Astrocyte (in vitro differentiated cells and primary cell): ENCODE measurements around the gene APOBEC4. TPM values are rescaled to one million over a fixed set of nuclear protein-coding genes. Genes with fewer than 3 reads are reported as not detected.

Source experiments
- DNase-seq: peaks from one replicate; pipeline ENCODE4 v3.0.0-alpha.2; 2010; ENCODE audit warnings: low read depth
- FAIRE-seq: peaks from 2 replicates; lab custom pipeline; 2011; peaks lifted over from hg19 to GRCh38; lab: Jason Lieb, UNC
- H2AFZ ChIP-seq: 2 replicates; pipeline ENCODE4 v1.6.0; 2012; ENCODE audit warnings: low read depth, low read length, inconsistent platforms
- H3K27ac ChIP-seq: 2 replicates; pipeline ENCODE4 v1.5.1; 2011; ENCODE audit warnings: low read depth, low read length, inconsistent platforms
- H3K27me3 ChIP-seq: 2 replicates; pipeline ENCODE4 v1.6.0; 2011; ENCODE audit warnings: low read length, inconsistent platforms; ENCODE audit not compliant: insufficient read depth
- H3K36me3 ChIP-seq: 2 replicates; pipeline ENCODE4 v1.5.1; 2011; ENCODE audit warnings: low read length, inconsistent platforms; ENCODE audit not compliant: insufficient read depth
- H3K4me1 ChIP-seq: 2 replicates; pipeline ENCODE4 v1.5.1; 2011; ENCODE audit warnings: low read length, inconsistent platforms; ENCODE audit not compliant: insufficient read depth
- H3K4me2 ChIP-seq: 2 replicates; pipeline ENCODE4 v1.6.0; 2012; ENCODE audit warnings: low read length, inconsistent platforms
- H3K4me3 ChIP-seq: 2 replicates; pipeline ENCODE4 v1.5.1; 2011; ENCODE audit warnings: low read depth, mild to moderate bottlenecking, low read length, inconsistent platforms; ENCODE audit not compliant: insufficient read depth
- H3K79me2 ChIP-seq: 2 replicates; pipeline ENCODE4 v1.6.0; 2012; ENCODE audit warnings: mild to moderate bottlenecking, low read length, inconsistent platforms; ENCODE audit not compliant: insufficient read depth
- H3K9ac ChIP-seq: 2 replicates; pipeline ENCODE4 v1.6.0; 2012; ENCODE audit warnings: mild to moderate bottlenecking, low read length, inconsistent platforms
- H3K9me3 ChIP-seq: 2 replicates; pipeline ENCODE4 v1.5.1; 2012; ENCODE audit warnings: low read depth, mild to moderate bottlenecking, low read length, inconsistent platforms; ENCODE audit not compliant: insufficient read depth
- H4K20me1 ChIP-seq: 2 replicates; pipeline ENCODE4 v1.6.0; 2012; ENCODE audit warnings: low read length, inconsistent platforms; ENCODE audit not compliant: insufficient read depth
- H3K27ac Mint-ChIP-seq: one replicate; pipeline ENCODE4 v1.8.0; 2021; ENCODE audit warnings: mild to moderate bottlenecking, mixed read lengths; ENCODE audit not compliant: unreplicated experiment
- H3K27me3 Mint-ChIP-seq: one replicate; pipeline ENCODE4 v1.8.0; 2021; ENCODE audit warnings: low read depth, mixed read lengths; ENCODE audit not compliant: unreplicated experiment
- H3K36me3 Mint-ChIP-seq: one replicate; pipeline ENCODE4 v1.8.0; 2021; ENCODE audit warnings: low read depth, mixed read lengths; ENCODE audit not compliant: unreplicated experiment
- H3K4me1 Mint-ChIP-seq: one replicate; pipeline ENCODE4 v1.8.0; 2021; ENCODE audit warnings: low read depth, mixed read lengths; ENCODE audit not compliant: unreplicated experiment
- H3K4me3 Mint-ChIP-seq: one replicate; pipeline ENCODE4 v1.8.0; 2021; ENCODE audit warnings: mild to moderate bottlenecking, moderate library complexity, mixed read lengths; ENCODE audit not compliant: unreplicated experiment
- H3K9me3 Mint-ChIP-seq: one replicate; pipeline ENCODE4 v1.8.0; 2021; ENCODE audit warnings: mild to moderate bottlenecking, mixed read lengths; ENCODE audit not compliant: unreplicated experiment
- EZH2 ChIP-seq: IDR thresholded peaks from 2 replicates; pipeline ENCODE4 v1.6.1; 2012; ENCODE audit warnings: mild to moderate bottlenecking, low read length, inconsistent platforms; ENCODE audit not compliant: insufficient read depth
- total RNA-seq: library from RNA; stranded (reverse); gene quantifications from 2 replicates; pipeline ENCODE4 v1.2.1, GENCODE V29; 2021
- TF ChIP-seq, protein P1 (sequence below): IDR thresholded peaks from 2 replicates; pipeline ENCODE4 v1.5.1; 2011; ENCODE audit warnings: low read depth, mild to moderate bottlenecking, inconsistent platforms, low read length, moderate library complexity; ENCODE audit not compliant: insufficient read depth

Gene APOBEC4
- total RNA-seq, 1 donor from 2014 or later: not detected

DNA sequence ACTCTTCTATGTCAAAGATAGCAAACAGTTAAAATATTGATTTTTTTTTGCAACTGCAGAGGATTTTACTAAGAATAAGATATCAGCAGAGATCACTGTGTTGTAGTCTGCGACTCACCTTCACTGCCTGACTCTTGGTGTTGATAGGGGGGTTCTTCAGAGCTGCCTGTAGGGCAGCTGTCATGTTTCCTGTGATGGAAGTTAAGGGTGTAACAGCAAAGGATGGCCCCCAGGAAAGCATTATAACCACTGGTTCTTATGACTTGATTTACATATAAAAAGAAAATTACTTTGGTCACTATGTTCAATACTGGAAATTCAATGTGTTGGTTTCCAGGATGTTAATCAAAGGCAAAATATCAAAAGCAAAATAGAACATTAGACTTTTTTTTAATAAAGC lies 20.2 kb downstream of the APOBEC4 start:
- Histone ChIP-seq H3K4me1 (peaks cover 26% of the 10 kb centered on the region), H3K79me2 (peaks cover 89% of the 10 kb centered on the region), H3K27ac (no peak overlapping the region), H3K27me3 (no peaks in the 10 kb centered on the region), H3K4me2 (peak overlapping the region; percentile 85), H2AFZ (no peak overlapping the region), H4K20me1 (peaks cover 41% of the 10 kb centered on the region), H3K4me3 (peak overlapping the region; percentile 90), H3K36me3 (peaks cover 35% of the 10 kb centered on the region), H3K9ac (peak overlapping the region; percentile 94), H3K9me3 (no peaks in the 10 kb centered on the region)
- DNase-seq (no peak), FAIRE-seq (no peak)
- Mint-ChIP-seq H3K36me3 (peaks cover 3% of the 10 kb centered on the region), H3K4me1 (peaks cover 12% of the 10 kb centered on the region), H3K27ac (no peak overlapping the region), H3K4me3 (peak overlapping the region; percentile 99), H3K9me3 (no peaks in the 10 kb centered on the region), H3K27me3 (no peaks in the 10 kb centered on the region)
- TF ChIP-seq, protein P1, sequence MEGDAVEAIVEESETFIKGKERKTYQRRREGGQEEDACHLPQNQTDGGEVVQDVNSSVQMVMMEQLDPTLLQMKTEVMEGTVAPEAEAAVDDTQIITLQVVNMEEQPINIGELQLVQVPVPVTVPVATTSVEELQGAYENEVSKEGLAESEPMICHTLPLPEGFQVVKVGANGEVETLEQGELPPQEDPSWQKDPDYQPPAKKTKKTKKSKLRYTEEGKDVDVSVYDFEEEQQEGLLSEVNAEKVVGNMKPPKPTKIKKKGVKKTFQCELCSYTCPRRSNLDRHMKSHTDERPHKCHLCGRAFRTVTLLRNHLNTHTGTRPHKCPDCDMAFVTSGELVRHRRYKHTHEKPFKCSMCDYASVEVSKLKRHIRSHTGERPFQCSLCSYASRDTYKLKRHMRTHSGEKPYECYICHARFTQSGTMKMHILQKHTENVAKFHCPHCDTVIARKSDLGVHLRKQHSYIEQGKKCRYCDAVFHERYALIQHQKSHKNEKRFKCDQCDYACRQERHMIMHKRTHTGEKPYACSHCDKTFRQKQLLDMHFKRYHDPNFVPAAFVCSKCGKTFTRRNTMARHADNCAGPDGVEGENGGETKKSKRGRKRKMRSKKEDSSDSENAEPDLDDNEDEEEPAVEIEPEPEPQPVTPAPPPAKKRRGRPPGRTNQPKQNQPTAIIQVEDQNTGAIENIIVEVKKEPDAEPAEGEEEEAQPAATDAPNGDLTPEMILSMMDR: no peak
- TF ChIP-seq EZH2: no peak

DNA sequence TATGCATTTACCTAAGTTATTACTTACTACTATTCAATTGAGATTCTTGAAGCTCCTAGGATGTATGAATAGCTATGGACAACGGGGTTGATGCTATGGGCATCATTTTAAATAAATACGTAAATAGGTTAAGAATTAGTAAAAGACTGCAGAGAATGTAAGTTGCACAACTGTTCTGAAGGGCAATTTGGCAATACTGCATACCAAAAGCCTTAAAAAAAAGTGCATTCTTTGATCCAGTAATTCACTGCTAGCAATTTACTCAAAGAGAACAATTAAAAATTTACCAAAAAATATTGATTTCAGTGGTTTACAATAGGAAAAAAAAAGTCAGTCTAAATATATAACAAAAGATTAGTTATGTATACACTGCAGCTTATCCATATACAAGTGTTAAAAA lies 21.0 kb downstream of the APOBEC4 start:
- peak overlapping the region; percentile 90 for H3K4me3 ChIP-seq
- peak overlapping the region; percentile 99 for H3K4me3 Mint-ChIP-seq

DNA sequence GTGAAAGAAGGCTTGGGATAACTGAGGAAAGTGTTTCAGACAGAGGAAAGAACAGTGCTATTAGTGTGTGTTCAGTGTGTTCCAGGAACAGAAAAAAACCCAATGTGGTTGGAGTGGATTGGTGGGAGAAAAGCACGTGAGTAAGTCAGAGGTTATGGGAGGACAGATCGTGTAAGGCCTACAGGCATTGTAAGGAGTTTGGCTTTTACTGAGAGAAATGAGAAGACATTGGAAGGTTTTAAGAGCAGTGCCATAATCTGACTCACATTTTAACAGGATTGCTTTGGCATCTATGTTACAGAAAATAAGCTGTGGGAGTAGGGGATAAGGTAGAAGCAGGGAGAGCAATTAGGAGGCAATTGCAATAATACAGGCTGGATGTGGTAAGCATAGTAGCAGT lies 22.4 kb downstream of the APOBEC4 start:
- Mint-ChIP-seq H3K4me1 (peaks cover 12% of the 10 kb centered on the region), H3K27me3 (no peaks in the 10 kb centered on the region), H3K4me3 (peak overlapping the region; percentile 51), H3K9me3 (no peaks in the 10 kb centered on the region), H3K36me3 (peaks cover 3% of the 10 kb centered on the region), H3K27ac (peak overlapping the region; percentile 1)
- peaks cover 49% of the 10 kb centered on the region for H3K36me3 ChIP-seq
- peak overlapping the region; percentile 17 for H3K9ac ChIP-seq
- FAIRE-seq (no peak), DNase-seq (peak; percentile 40)
- TF ChIP-seq, protein P1: no peak
- TF ChIP-seq EZH2: no peak
- peaks cover 59% of the 10 kb centered on the region for H4K20me1 ChIP-seq
- no peaks in the 10 kb centered on the region for H3K9me3 ChIP-seq
- peaks cover 20% of the 10 kb centered on the region for H3K4me1 ChIP-seq
- no peak overlapping the region for H2AFZ ChIP-seq
- H3K4me2 ChIP-seq: peak overlapping the region; percentile 85
- no peak overlapping the region for H3K27ac ChIP-seq
- no peaks in the 10 kb centered on the region for H3K27me3 ChIP-seq
- no peak overlapping the region for H3K4me3 ChIP-seq
- H3K79me2 ChIP-seq: peaks cover 85% of the 10 kb centered on the region

More for the DNA sequence above, 21.0 kb downstream of the APOBEC4 start:
- no peaks in the 10 kb centered on the region for H3K27me3 ChIP-seq
- H3K4me2 ChIP-seq: peak overlapping the region; percentile 85
- Mint-ChIP-seq H3K27me3 (no peaks in the 10 kb centered on the region), H3K27ac (no peak overlapping the region), H3K4me1 (peaks cover 12% of the 10 kb centered on the region), H3K36me3 (peaks cover 3% of the 10 kb centered on the region), H3K9me3 (no peaks in the 10 kb centered on the region)
- peak overlapping the region; percentile 94 for H3K9ac ChIP-seq
- H3K9me3 ChIP-seq: no peaks in the 10 kb centered on the region
- H3K36me3 ChIP-seq: peaks cover 41% of the 10 kb centered on the region
- peaks cover 90% of the 10 kb centered on the region for H3K79me2 ChIP-seq
- DNase-seq (peak; percentile 65), FAIRE-seq (no peak)
- TF ChIP-seq, protein P1: no peak
- TF ChIP-seq EZH2: no peak
- no peak overlapping the region for H2AFZ ChIP-seq
- H3K4me1 ChIP-seq: peaks cover 26% of the 10 kb centered on the region
- peak overlapping the region; percentile 6 for H3K27ac ChIP-seq
- peaks cover 46% of the 10 kb centered on the region for H4K20me1 ChIP-seq
